Anterior cingulate cortex (tissue), 58 donors: ENCODE measurements around the gene ARFRP1.
"Not testable (repeated sequence)": the region's sequence is repeated elsewhere in the genome, so short reads cannot be mapped to it uniquely, and the experiment has no call there.

Source experiments
- DNase-seq, 58 donors: peaks; one replicate each; lab custom pipeline; 2025; lab: John Stamatoyannopoulos, UW

The ARFRP1 gene

DNA sequence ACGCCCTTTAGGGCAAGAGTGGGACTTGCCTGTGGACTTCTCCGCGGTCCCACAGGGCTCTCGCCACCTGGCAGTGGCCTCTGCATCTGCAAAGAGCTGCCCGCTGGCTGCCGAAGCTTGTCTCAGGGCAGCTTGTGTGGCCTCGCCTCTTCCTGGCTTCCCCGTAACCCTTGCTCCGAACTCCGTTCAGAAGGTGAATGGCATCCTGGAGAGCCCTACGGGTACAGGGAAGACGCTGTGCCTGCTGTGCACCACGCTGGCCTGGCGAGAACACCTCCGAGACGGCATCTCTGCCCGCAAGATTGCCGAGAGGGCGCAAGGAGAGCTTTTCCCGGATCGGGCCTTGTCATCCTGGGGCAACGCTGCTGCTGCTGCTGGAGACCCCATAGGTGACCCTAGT lies 46.7 kb downstream of the ARFRP1 start:
- no peak for DNase-seq

DNA sequence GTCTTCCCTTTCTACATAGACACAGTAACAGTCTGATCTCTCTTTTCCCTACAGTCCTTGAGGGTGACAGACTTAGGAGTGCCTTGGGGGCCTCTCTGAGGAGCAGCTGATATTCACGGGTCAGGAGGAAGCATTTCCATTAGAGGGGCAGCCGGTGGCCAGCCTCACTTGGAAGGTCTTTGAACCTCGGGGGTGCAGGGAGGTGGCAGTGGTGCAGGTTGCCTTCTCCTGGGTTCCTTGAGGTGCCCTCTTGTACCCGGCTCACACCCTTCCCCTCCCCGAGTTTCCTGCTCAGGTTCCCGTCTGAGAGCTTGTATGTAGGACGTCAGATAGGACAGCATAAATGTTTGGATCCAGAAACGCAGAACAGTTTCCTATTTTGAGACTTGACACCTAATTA lies 47.2 kb downstream of the ARFRP1 start:
- no peak for DNase-seq

DNA sequence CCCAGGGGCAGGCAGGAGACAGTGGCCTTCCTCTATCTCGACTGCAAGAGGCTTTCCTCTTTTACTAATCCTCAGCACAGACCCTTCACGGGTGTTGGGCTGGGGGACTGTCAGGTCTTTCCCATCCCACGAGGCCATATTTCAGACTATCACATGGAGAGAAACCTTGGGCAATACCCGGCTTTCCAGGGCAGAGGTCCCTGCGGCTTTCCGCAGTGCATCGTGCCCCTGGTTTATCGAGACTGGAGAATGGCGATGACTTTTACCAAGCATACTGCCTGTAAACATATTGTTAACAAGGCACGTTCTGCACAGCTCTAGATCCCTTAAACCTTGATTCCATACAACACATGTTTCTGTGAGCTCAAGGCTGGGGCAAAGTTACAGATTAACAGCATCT lies 47.6 kb downstream of the ARFRP1 start:
- DNase-seq: not testable (repeated sequence)

DNA sequence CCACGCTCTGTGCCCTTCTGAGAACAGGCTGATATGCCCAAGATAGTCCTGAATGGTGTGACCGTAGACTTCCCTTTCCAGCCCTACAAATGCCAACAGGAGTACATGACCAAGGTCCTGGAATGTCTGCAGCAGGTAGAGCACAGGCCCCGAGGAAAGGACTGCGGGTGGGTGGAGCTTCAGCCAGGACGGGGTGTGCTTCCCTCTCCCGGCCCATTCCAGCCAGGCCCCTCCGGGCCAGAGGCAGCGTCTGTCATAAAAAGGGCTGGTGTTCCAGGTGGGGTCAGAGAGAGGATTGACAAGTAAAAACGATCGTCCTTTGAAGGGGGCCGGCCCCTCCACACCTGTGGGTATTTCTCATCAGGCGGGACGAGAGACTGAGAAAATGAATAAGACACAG lies 48.4 kb downstream of the ARFRP1 start:
- no peak for DNase-seq

DNA sequence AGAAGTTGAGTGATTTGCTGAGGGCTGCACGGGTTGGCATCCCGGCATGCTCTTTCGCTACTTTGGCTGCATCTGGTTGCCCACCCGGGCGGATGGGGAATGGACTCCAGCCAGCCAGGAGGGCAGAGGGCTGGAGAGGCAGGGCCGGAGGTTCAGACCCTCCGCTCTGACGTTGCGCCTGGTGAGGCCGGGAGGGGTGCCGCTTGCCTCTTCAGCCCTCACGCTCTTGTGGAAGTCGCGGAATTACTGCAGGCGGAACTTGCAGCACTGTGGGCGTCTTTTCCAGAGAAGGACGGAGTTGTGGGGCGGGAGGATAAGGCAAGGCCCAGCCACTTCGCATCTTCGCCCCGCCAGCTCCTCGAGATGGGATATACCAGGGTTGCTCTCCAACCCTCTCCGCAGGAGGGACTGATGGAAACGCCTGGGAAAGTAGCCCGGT lies 49.0 kb downstream of the ARFRP1 start:
- peak in 3 of 58 donors; percentile 63 to 76 (median 71) for DNase-seq

DNA sequence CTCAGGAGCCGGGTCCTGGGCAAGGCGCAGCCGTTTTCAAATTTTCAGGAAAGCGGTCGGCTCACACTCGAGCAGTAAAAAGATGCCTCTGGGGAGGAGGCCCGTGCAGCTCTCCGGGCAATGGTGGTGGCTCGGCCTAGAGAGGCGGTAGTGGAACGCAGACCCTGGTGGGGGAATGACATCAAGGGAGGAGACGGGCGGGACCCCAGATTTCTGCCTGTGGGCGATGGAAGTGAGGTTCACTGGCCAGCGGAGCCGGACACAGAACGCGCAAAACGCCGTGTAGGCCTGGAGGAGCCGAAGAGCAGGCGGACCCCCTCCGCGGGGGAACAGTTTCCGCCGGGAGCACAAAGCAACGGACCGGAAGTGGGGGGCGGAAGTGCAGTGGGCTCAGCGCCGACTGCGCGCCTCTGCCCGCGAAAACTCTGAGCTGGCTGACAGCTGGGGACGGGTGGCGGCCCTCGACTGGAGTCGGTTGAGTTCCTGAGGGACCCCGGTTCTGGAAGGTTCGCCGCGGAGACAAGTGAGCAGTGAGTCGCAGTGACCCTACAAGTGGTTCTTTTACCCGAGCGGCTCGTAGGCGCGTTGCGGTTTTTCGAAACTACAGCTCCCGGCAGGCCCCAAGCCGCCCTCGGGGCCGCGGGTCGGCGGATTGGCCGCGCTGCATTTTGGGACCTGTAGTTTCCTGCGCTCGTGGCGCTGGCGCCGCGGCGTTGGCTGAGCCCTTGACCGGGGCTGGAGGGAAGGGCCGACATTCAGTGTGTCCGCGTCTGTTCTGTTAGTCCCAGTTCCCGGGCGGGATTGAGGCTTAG lies 49.6 kb downstream of the ARFRP1 start, which contains the start of gene RTEL1:
TSS of gene RTEL1 (plus strand) at position 376 of the 812 bp plus-strand sequence. CDS start 1,091 bp downstream, outside the sequence.
- peak; percentile 58 to 98 (median 92) for DNase-seq

DNA sequence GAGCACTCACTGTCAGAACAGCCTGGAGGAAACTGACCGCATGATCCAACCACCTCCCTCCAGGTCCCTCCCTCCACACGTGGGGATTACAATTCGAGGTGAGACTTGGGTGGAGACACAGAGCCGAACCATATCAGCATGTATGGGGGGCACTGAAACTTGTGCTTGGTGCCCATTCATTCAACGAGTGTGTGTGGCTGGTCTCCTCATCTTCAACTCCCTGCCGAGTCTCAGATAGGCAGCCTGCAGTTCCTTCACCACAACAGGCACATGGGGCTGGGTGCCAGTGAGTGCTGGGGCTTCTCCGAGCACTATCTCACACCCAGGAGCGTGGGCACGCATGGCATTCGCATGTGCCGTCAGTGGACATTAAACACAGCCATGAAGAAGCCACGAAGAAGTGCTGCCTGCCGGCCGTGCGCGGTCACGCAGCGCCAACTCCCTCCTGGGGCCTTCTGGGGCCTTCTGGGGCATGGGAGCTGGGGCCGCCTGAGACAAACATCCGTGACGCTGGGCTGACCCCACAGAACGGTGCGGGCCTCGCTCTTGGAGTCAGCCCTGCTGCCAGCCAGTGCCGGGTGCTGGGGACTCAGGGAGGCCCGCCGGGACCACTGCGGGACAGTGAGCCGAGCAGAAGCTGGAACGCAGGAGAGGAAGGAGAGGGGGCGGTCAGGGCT lies 50.4 kb downstream of the ARFRP1 start:
- peak in 4 of 58 donors; percentile 17 to 61 (median 38) for DNase-seq

DNA sequence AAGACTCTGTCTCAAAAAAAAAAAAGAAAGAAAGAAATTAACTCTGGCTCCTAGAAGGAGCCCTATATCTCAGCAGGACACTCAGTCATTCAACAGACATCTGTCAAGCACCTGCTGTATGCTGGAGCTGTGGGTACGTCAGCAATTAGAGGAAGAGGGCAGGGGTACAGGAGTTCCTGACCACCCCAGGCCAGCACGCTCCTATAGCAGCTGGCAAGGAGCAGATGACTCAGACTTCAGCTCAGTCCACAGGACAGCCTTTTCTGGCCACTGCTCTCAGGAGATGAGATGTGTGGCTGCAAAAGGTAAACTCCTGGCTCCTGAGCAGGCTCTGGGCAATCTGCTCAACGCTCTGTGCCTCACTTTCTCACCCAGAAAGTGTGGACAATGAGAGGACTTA lies 51.3 kb downstream of the ARFRP1 start:
- no peak for DNase-seq

DNA sequence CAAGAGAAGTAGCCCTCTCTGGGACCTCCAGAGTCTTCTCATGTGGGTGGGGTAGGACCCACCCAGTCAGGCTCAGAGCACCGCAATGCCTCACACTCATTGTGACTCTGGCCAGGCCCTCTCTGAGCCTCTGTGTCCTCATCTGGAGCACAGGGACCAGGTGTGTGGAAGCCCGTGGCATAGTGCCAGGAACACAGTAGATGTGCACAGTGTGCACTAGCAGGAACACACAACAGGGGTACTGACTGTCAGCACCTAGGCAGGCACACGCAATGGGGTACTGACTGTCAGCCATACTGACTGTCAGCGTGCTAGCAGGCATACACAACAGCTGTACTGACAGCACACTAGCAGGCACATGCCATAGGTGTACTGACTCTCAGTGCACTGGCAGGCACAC lies 52.5 kb downstream of the ARFRP1 start:
- no peak for DNase-seq

DNA sequence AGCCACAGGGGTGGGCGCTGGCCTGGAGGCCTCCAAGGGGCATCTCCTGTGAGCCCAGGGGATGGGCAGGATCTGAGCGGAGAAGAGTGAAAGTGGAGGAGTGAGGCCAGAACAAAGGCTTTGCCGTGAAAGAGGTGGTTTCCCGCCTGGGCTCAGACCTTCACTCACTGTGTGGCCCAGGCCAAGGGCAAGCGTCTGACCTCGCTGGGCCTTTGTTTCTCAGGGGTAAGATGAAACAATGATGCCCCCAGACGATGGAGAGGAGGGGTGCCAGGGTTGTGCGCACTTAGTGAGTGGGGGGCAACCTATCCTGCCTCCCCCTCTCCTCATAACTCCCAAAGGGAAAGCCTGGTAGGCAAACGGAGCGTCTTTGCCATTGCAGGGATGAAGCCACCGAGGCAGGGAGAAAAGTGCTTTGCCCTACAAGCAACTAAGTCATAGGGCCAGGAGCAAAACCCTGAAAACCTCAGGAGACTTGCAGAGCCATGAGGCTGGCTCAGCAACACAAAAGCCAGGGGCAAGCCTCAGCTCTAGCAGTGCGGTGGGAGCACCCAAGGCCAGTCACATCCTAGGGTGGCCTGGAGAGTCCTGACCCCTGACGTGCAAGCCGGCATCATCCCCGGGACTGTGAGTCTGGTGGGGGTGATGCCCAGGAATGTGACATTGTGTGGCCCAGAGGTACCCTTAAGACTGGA lies 53.7 kb downstream of the ARFRP1 start:
- no peak for DNase-seq

DNA sequence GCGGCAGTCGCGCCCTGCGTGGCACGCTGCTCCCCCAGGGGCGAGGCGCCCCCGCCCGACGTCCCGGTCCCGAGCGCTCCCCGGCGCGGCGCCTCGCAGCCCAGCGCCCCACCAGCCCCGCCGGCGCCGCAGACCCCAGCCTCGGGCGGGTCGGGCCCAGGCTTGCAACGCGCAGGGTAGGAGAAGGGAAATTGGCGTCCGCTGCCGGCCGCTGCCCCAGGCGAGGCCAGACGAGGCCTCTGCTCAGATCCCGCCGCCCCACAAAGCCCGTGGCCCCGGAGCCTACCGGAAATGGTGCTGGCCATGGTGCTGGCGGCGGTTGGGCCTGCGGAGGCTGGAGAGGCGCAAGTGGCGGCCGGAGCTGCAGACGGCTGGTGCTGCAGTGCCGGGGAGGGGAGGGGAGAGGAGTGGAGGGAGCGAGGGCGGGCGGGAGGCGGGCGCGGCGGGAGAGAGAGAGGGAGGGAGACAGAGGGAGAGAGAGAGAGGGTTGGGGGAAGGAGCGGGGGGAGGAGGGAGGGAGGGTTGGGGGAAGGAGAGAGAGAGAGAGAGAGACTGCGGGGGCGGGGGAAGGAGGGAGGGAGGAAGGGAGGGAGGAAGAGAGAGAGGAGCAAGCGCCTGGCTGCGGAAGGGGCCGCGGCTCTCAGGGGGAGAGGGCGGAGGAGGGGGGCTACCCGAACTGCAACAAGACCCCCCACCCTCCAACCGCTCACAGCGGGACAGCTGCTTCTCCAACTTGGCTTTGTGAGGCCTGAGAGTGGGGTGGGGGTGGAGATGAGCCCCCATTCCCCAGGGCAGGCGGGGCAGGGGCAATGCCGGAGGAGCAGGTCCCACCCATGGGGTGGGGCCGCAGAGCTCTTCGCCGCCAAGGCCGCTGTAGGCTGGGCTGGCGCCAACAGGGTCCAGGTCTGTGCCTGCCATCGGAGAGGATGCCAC lies 54.5 kb downstream of the ARFRP1 start, which contains the start of gene STMN3:
TSS of gene STMN3 (minus strand) at position 384 of the 933 bp plus-strand sequence. CDS start at position 305, 79 bp downstream.
- DNase-seq: peak in 56 of 58 donors; percentile 35 to 94 (median 80)

DNA sequence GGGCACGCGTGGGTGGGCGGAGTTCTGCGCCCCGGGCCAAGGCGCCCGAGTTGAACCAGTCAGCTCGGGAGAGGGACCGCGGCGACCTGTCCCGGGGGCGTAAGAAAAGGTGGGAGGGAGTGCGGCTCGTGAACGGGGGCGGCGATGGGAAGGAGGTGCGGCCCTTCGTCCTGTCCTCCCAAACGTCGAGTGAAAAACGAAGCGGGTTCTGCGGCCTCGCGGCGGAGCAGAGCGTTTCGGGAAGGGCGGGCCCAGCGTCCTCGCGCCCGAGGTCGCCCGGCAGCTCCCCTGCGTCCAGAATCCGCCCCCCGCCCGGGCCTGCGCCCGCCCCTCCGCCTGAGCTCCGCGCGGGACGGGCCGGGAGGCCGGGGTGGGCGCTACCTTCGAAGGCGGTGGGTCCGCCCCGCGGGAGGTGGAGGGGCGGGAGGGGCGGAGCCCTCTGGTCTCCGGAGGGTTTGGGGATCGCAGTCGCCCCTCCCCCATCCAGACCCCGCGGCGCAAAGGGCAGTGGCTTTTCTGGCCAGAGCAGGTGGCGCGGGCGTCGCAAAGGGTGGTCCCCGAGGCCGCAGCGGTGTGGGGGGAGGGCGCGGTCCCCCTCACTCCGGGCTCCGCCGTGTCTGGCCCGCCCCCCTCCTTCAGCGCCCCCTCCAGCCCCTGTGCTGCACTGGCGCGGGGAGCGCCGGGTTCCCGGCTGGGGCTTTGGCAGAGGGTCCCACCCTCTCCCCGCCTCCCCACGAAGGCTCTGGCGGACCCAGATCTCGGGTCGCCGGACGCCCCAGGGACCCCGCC lies 55.4 kb downstream of the ARFRP1 start:
- DNase-seq: no peak

DNA sequence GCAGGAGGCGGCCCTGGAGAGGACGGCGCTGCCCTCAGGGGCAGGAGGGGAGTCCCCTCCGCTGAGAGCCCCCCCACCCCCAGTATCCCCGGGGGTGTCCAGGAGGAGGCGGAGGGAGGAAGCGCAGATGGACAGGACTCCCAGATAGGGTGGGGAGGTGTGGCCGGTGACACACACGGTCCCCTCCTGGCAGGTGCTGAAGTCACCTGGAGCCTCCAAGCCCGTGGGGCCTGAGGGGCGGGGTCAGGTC lies 55.9 kb downstream of the ARFRP1 start:
- DNase-seq: peak in 1 of 58 donors; percentile 40

DNA sequence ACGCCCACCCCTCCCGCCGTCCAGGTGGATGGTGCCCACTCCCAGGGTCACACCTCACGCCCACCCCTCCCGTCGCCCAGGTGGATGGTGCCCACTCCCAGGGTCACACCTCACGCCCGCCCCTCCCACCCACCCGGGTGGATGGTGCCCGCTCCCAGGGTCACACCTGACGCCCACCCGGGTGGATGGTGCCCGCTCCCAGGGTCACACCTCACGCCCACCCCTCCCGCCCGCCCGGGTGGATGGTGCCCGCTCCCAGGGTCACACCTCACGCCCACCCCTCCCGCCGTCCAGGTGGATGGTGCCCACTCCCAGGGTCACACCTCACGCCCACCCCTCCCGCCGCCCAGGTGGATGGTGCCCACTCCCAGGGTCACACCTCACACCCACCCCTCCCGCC lies 57.3 kb downstream of the ARFRP1 start:
- DNase-seq: not testable (repeated sequence)

DNA sequence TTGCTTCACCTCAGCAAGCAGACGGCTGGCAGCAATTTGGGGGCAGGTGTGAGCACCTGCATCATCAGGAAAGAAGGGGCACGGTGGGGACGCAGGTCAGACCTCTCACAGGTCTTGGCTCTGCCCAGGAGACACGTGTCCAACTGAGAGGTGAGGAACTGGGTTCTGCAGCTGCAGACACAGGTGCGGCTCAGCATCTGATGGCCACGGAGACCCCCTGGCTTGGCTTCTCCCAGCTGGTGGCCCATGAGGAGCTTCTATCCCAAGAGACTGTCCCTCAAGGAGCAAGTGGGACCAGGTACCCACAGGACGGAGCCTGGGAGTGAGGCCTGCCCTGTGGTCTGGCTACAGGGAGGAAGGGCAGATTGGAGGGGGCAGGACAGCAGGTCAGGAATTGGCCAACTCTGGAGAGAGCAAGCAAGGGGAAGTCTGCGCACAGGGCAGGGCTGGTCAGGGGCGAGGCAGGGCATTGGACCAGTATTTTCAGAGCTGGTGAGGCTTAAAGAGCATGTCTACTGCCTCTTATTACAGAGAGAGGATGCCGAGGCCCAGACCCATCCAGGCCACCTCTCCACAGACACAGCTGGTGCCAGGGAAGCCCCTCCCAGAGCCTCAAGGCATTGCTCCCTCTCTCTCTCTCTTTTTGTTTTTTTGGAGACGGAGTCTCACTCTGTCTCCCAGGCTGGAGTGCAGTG lies 58.7 kb downstream of the ARFRP1 start:
- DNase-seq: no peak
